CD4-positive, alpha-beta T cell treated with Interleukin-1 beta for 1 hour (primary cell): Measurements from ENCODE around the gene AMDHD1.
"Not testable (repeated sequence)": the region's sequence is repeated elsewhere in the genome, so short reads cannot be mapped to it uniquely, and the experiment has no call there.

Experiments
- DNase-seq, 2 donors: peaks; one replicate each; pipeline ENCODE4 v3.0.0-alpha.2; 2020 to 2022

Gene AMDHD1

DNA sequence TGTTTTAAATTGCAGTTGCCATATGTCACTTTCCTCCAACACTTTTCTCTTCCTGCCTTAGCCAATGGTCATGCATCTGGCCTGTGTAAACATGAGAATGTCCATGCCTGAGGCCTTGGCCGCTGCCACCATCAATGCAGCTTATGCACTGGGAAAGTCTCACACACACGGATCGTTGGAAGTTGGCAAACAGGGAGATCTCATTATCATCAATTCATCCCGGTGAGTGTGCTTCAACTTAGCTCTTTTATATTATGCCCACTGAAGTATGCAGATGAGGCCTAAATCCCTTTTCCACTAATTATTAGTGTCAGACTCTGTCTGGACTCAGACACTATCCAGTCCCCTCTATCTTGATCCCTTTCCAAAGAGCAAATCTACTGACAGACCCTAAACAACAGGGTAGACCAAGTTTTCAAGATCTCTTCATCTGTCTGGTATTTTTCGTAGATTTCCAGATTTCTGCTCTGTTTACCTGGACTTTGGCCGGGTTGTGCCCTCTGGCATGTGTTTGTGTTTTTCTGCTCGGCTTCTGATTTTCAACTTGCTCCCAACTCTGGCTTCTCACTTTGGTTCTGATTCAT is 23.2 kb downstream of the AMDHD1 start:
- no peak for DNase-seq

DNA sequence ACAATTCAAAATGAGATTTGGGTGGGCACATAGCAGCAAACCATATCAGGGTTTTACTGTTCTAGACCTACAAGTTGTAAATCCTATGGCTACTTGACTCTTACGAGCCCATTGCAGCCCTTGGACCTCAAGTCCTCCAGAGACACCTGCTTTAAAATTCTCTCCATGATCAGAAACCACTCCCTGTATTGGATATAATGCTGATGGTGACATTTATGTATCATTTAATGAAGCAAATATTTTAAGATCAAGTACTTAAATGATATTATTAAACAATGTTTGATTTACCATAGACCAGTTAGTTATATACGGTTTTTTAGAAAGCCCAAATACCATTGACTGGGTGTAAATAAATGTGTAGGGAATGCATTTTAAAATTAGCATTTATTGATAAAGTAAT is 24.2 kb downstream of the AMDHD1 start:
- no peak for DNase-seq

DNA sequence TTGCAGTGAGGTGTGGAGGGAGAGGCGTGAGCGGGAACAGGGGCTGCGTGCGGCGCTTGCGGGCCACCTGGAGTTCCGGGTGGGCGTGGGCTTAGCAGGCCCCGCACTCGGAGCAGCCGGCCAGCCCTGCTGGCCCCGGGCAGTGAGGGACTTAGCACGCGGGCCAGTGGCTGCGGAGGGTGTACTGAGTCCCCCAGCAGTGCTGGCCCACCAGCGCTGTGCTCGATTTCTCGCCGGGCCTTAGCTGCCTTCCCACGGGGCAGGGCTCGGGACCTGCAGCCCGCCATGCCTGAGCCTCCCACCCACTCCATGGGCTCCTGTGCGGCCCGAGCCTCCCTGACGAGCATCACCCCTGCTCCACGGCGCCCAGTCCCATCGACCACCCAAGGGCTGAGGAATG is 26.0 kb downstream of the AMDHD1 start:
- DNase-seq = not testable (repeated sequence)

DNA sequence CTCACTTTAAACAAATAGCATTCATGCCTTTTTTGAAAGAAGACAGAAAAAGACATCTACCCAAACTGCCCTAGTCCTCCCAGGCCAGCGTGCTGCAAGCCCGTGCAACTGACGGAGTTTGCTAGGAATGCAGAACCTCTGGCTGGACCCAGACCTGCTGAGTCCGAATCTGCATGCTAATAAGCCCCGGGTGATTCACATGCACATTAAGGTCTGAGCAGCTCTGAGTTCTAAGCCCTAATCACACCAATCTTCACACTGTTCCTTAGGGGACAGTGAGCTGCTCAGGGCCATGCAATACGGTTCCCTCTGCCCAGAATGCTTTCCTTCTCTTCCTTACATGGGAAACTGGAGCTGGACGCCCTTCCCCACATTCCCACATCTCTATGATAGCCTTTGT is 27.8 kb downstream of the AMDHD1 start:
- DNase-seq = no peak

DNA sequence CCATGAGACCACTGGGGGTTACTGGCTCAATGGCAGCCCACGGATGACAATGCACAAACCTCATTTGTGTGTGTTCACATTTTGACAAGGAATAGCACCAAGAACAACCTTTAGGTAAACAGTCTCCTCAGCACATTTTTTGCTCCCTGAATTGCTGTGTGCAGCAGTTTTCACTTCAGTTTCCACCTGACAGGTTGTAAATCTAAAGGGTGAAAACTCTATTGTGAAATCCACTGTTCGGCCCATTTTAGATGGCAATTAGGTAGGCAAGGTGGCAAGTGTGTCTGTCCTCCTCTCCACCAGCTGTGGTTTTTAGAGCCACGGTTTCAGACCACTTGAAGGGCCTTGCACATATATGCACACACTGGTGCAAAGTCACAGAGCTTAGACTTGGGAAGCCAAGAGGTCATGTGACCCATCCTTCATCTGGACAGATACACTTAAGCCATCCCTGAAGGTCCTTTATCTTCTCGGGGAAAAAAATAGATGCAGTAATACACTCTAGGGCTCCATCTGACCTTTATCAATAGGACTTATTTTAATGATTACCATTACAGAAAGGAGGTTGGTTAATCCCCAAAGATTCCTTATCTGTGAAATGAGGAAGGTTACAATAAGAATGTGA is 29.8 kb downstream of the AMDHD1 start:
- DNase-seq = no peak

DNA sequence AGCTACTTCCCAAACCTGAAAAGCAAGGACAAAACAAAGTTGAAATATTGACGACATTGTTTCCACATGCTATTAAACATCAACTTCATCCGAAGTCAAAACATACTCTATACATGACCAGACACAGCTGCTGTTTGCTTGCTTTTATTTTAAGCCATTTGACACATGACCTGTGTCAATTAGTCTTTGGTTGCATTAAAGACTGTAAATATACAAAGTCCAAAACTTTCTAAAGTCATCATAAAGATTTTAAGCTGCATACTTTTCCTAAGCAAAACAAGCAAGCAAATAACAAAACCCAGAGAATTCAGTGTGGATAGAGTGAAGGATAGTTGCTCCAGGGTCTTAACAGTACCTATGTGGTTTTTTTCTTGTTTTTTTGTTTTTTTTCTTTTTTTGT is 31.2 kb downstream of the AMDHD1 start:
- no peak for DNase-seq

DNA sequence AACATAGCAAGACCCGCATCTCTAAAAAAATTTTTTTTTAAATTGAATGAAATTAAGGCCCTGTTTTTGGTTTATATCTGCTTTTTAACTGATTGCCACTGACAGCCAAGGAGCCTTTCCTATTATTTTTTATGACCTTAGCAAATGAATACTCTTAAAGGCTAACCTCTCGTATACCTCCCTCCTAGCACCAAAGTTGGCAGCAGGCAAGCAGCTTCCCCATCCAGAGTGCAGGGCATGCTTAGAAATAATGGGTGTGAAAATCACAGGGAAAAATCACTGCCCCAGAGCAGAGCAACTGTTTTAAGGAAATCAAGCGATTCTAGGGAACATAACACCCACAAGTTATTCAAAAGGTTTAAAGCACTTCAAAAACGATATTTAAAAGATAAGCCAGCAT is 32.4 kb downstream of the AMDHD1 start:
- no peak for DNase-seq

DNA sequence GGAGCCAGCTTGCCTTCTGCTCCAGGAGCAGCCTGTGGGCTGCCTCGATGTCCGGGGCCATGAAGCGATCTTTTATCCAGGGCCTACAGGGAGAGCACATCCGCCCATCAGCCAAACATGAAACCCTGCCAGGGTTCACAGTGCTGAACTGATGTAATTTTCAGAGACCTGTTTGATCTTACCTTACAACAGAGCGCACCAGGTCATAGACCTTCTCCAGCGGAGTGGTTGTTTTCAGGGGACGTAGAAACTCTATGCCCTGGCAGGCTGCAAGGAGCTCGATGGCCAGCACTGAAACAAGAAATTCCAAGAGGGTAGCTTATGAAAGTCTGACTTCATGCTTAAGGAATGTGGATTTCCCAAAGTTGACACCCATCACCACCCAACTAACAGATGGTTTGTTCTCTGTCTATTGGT is 33.3 kb downstream of the AMDHD1 start:
- no peak for DNase-seq

DNA sequence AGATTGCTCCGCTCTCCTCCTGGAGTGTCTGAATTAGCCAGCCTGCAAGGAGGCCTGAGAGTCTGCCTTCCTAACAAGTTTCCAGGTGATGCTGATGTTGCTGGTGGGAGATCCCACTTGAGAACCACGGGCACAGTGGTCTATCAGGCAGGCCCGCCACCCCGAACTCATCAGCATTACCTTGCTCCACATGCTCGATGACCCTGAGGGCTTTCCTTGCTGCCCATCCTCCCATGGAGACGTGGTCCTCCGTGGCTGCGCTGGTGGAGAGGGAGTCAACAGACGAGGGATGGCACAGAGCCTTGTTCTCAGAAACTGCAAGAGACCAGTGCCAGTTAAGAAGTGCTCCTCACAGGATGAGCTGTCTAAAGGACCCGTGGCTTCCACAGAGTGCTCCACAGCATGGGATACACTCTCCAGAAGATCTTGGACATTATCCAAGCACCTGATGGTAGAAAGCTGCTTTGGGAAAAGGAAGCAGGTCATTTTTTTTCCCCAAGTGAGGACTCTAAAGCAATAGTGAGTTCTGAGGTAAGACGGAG is 34.7 kb downstream of the AMDHD1 start:
- DNase-seq = no peak

DNA sequence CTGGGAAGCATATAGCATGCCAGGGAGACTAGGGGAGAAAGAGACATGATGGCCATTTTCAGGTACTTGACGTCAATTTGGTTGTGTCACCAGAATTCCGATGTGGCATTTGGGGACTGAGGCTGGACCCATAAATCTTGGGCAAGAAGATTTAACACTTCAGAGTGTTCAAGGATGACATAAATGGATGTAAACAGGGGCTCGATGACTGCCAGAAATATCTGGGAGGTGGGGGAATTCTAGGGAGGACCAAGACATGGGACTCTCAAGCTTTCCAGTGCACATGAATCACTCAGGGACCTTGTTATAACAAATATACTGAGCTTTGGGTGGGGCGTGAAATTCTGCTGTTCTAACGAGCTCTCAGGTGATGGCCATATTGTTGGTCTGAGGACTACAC is 35.2 kb downstream of the AMDHD1 start:
- no peak for DNase-seq

DNA sequence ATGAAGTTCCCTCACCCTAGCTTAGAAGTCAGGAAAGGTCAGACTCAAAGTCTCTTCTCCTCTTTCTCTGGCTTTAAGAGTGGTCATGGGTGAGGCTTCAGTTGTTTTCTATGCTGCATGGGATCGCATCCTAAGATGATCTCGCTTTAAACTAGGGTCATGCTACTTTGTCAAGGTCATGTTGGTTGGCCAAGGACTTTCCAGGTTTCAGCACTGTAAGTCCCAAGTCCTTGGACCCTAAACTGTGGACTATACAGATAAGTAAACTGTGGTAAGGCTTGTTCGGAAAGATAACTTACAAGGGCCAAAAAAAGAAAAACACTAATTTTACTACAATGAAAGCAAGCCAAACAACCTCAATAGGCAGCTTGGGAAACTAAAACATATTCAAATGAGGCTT is 35.6 kb downstream of the AMDHD1 start:
- DNase-seq = no peak

DNA sequence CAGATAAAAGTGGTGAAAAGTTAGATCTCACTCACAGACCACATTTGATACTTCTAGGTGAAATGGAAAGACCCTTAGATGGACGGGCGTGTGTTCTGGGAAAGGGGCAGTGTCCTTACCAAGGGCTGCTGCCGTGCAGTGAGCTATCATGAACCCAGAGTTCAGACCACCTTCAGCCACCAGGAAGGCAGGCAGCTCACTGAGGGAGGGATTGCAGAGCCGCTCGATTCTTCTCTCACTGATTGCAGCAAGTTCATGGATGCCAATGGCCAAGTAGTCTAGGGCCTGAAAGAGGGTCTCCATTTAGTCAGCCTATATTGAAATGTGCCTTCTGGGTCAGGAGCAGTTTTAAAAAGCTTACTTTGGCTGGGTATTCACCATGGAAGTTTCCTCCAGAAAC is 37.3 kb downstream of the AMDHD1 start:
- no peak for DNase-seq

DNA sequence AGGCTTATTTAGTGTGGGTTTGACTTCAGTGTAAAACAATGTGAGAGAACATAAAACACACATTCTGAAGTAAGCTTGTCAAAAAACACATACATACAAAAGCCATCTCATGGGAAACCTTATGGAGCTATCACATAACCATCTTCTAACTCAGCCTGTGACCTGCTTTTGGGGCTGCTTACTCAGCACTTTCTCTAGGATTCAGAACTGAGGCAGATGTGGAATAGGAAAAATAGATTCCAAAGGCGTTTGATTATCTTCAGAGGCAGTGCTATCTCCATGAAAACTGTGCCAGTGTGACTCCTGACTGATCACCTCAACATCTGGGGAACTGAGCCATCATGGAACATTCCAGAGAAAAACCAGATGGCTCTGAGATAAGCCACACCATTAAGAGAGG is 39.5 kb downstream of the AMDHD1 start:
- DNase-seq = no peak

DNA sequence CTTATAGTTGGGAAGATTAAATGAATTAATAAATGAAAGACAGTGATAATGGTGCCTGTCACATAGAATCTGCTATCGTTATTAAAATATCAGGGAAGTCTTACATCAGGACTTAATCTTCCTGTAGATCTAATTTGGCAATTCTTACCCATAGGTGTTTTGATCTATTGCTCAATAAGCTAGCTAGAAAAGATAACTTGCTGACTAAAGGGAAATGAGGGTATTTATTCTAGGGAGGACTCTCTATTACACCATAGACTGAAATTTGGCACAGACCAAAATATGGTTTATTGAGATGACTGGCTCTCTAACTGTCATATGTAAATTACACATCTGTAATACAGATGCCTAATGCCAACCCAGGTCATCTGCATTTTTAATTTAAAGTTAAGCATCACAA is 41.6 kb downstream of the AMDHD1 start:
- DNase-seq = no peak

DNA sequence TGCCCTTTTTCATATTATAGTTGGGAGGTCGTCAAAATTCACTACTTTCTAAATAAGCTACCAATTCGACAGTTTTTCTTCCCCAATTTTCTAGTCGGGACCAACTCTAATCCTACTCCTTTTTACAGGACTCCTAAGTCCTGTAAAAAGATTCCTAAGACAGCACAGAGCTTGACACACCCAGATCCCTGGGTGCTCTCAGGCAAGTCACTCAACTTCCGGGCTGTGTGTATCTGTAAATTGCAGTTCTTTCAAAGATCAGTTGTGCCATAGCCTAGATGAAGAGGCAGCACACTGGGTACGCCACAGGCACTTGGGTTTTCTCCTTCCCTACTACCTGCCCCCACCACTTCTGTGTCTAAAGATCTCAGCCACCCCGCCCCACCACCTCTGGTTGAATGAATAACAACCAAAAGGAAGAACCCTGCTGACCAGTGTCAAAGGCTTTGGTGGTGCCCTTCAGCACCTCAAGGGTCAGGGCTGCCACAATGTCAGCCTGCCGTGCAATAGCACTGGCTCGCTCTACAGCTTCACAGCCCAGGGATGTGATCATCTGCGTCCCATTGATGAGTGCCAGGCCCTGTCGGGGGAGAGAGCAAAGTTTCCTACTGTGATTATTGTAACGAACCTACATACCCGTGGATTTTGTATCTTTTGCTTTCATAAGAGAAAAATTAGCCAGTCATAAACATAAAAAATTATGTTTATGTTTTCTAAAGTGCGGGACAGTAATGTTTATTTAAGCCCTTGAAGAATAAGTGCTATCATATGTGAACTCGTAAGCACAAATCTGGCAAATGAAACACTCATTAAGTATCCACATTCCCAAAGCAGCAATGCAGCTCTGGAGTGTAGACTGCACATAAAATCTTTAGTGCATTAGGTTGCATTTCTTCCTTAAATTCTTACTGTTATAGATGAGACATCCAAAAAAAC is 43.8 kb downstream of the AMDHD1 start:
- DNase-seq = no peak

DNA sequence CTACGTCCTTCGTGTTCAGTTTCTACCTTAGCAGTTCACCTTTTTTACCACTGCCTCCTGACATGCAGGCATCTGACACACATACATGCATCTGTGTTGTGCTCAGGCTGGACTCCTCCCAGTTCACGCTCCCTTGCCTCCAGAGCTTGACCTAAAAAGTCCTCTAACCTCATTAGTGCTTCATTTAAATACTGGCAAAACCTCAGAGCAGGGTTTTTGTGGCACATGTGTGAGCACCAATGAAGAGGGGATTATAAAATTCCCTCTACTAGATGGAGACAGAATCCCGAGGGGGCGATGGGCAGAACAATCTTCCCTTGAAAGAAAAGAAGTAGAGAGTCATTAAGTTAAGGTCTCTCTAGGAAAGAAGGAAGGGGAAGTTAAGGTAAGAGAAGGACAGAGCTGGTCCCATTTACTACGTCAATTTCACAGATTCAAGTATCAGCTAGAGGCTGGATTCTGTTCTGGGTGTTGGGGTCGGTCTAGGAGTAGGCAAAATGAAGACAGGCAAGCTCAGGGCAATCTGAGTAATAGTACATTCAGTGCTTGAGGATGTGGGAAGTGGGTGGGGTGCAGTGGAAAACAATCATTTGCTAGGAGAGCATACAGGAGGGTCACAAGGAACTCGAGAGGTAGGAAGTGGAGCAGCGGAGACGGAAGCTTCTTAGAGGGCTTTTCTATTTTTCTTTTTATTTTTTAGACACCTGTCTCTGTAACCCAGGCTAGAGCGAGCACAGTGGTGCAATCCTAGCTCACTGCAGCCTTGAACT is 45.6 kb downstream of the AMDHD1 start:
- DNase-seq = no peak

DNA sequence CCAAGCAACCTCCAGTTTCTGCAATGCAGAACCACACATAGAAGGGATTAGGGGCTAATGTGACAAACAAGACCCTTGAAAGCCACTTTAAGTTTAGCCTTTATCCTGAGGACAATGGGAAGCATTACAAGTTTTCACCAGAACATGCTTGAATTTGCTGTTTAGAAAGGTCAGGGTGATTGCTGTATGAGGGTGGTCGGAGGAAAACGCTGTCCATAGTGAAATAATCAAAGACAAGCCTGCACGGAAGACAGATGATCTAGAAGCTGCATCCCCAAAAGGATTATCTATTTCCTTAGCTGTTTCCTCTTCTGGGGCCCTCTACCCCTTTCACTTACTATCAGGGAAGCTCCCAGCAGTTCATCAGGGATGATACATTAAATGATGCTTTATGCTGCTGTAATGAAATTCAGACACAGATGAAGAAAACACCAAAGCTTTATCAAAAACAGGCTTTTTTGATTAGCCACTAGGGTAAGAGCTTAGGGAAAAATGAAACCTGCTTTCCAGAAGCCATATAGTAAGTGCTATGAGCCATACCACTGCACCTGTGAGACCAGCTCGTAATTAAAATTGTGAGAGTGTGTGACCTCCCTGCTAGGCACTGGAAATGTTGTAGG is 46.5 kb downstream of the AMDHD1 start:
- no peak for DNase-seq

DNA sequence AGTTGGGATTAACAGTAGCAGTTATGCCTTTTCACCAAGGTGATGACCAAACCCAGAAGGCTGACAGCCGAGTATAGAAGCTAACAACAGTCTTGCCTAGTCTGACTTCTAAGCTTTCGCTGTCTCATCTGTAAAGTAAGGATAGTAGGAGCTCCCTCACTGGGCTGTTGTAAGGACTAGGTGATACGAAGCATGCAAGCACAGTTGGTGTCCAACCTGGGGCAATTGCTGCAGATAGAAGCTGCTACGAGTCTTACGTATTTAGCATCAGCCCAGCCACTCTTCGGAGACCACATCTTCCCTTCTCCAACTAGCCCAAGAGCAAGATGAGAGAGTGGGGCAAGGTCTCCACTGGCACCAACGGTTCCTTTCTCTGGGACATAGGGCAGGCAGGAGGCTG is 47.0 kb downstream of the AMDHD1 start:
- no peak for DNase-seq

DNA sequence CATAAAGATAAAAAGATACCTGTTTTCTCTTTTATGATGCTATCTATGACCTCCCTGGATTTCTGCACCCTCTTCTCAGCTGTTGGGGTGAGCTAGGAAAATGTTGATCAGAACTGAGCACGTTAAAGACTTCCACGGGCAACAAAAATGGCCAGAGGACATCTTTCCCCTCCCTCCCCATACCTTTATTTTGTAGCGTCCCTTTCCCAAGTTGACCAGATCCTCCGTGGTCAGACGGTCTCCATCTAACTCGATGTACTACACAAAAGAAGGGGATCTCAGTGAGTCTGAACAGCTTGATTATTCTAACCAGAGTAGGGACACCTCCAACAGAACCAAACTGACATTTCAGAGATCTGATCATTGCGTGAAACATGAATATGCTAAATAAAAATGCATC is 50.8 kb downstream of the AMDHD1 start:
- DNase-seq = no peak

DNA sequence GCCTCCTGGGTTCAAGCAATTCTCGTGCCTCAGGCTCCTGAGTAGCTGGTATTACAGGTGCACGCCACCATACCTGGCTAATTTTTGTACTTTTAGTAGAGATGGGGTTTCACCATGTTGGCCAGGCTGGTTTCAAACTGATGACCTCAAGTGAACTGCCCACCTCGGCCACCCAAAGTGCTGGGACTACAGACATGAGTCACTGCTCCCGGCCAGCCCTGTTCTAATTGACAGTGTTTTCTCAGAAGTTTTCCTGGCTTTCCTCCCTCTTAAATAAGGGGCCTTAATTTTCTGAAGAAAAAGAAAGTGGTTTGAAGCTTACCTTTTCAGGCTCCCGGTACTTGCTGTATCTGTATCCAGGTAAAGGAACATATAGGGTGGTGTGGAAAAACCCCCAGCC is 51.3 kb downstream of the AMDHD1 start:
- no peak for DNase-seq

DNA sequence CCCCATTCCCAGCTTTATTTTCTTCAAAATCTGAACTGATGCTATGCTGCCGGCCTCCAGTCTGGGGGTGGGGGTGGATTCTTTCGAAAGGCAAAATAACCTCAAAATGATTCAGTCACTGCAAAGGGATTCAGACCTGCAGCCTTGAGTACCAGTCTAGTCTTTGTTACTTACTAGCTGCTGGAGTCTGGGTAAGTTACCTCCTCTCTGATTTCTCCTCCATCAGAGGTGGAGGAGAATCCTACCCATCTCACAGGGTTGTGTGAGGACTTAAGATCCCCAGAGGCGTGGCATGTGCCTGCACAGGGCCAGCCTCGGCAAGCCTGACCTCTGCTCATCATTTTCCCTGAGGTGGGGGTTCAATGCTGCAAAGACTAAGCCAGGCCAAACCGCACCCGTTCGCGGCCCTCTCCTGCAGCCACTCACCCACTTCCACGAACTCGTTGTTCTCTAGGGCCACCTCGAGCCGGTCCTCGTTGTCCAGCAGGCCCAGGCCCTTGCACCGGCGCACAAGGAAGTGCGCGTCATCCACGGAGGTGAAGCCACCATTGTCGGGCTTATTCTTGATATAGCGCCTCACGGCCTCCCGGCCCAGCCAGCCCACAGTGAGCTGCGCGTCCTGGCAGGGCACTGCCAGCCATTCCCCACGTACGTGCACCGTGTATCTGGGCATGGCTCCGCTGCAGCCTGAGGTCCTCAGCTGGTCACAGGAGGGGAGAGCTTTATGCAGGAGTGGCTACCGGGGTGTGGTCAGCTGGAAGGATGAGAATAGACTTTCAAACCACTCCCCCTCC is 52.3 kb downstream of the AMDHD1 start:
- no peak for DNase-seq
